ENCODE measurements around the gene EPN3.

The EPN3 gene

GRCh38 chr17:50529849-50530248 is 2.7 kb upstream of the EPN3 start:
- FAIRE-seq (no peak), DNase-seq (ENCODE audit: insufficient read length, low spot score) (no peak)
- TF ChIP-seq POLR2AphosphoS5 (IDR thresholded peaks at IDR 0.05; ENCODE audit: low read depth, low read length) (no peak), POLR2A (IDR thresholded peaks at IDR 0.05; ENCODE audit: low read depth, low read length) (no peak), PAX5 (IDR thresholded peaks at IDR 0.05; ENCODE audit: insufficient read depth, low read length, severe bottlenecking) (no peak), POU2F2 (IDR thresholded peaks at IDR 0.05; ENCODE audit: low read depth, low read length) (no peak), SPI1 (IDR thresholded peaks at IDR 0.05; ENCODE audit: low read depth, low read length) (no peak), TAF1 (IDR thresholded peaks at IDR 0.05; ENCODE audit: low read depth, low read length) (no peak)

GRCh38 chr17:50531428-50532025 is 1.0 kb upstream of the EPN3 start:
- FAIRE-seq (no peak), DNase-seq (ENCODE audit: insufficient read length, low spot score) (no peak)
- TF ChIP-seq POU2F2 (IDR thresholded peaks at IDR 0.05; ENCODE audit: low read depth, low read length), result no peak
- TF ChIP-seq POLR2A (IDR thresholded peaks at IDR 0.05; ENCODE audit: low read depth, low read length), result no peak
- no peak for TF ChIP-seq SPI1 (IDR thresholded peaks at IDR 0.05; ENCODE audit: low read depth, low read length)
- no peak for TF ChIP-seq PAX5 (IDR thresholded peaks at IDR 0.05; ENCODE audit: insufficient read depth, low read length, severe bottlenecking)
- no peak for TF ChIP-seq POLR2AphosphoS5 (IDR thresholded peaks at IDR 0.05; ENCODE audit: low read depth, low read length)
- no peak for TF ChIP-seq TAF1 (IDR thresholded peaks at IDR 0.05; ENCODE audit: low read depth, low read length)

- no peak for TF ChIP-seq POLR2A (IDR thresholded peaks at IDR 0.05; ENCODE audit: low read depth, low read length)
- TF ChIP-seq POU2F2 (IDR thresholded peaks at IDR 0.05; ENCODE audit: low read depth, low read length), result no peak
- TF ChIP-seq TAF1 (IDR thresholded peaks at IDR 0.05; ENCODE audit: low read depth, low read length), result no peak
- TF ChIP-seq POLR2AphosphoS5 (IDR thresholded peaks at IDR 0.05; ENCODE audit: low read depth, low read length), result no peak
- TF ChIP-seq SPI1 (IDR thresholded peaks at IDR 0.05; ENCODE audit: low read depth, low read length), result no peak
- no peak for TF ChIP-seq PAX5 (IDR thresholded peaks at IDR 0.05; ENCODE audit: insufficient read depth, low read length, severe bottlenecking)
- DNase-seq (ENCODE audit: insufficient read length, low spot score) (no peak), FAIRE-seq (no peak)
These were observed 650 bp downstream of the EPN3 start for GRCh38 chr17:50533185-50533584.

- FAIRE-seq (no peak), DNase-seq (ENCODE audit: insufficient read length, low spot score) (no peak)
- no peak for TF ChIP-seq TAF1 (IDR thresholded peaks at IDR 0.05; ENCODE audit: low read depth, low read length)
- TF ChIP-seq POLR2AphosphoS5 (IDR thresholded peaks at IDR 0.05; ENCODE audit: low read depth, low read length), result no peak
- TF ChIP-seq SPI1 (IDR thresholded peaks at IDR 0.05; ENCODE audit: low read depth, low read length), result no peak
- TF ChIP-seq POU2F2 (IDR thresholded peaks at IDR 0.05; ENCODE audit: low read depth, low read length), result no peak
- no peak for TF ChIP-seq PAX5 (IDR thresholded peaks at IDR 0.05; ENCODE audit: insufficient read depth, low read length, severe bottlenecking)
- TF ChIP-seq POLR2A (IDR thresholded peaks at IDR 0.05; ENCODE audit: low read depth, low read length), result no peak
These were observed 1.2 kb downstream of the EPN3 start for GRCh38 chr17:50533720-50534148.

GRCh38 chr17:50534222-50534978 is 1.9 kb downstream of the EPN3 start:
- no peak for FAIRE-seq
- TF ChIP-seq SPI1 (IDR thresholded peaks at IDR 0.05; ENCODE audit: low read depth, low read length) (no peak), POU2F2 (IDR thresholded peaks at IDR 0.05; ENCODE audit: low read depth, low read length) (no peak), POLR2A (IDR thresholded peaks at IDR 0.05; ENCODE audit: low read depth, low read length) (no peak), PAX5 (IDR thresholded peaks at IDR 0.05; ENCODE audit: insufficient read depth, low read length, severe bottlenecking) (no peak), POLR2AphosphoS5 (IDR thresholded peaks at IDR 0.05; ENCODE audit: low read depth, low read length) (no peak), TAF1 (IDR thresholded peaks at IDR 0.05; ENCODE audit: low read depth, low read length) (no peak)

GRCh38 chr17:50534979-50535326 is 2.4 kb downstream of the EPN3 start:
- TF ChIP-seq TAF1 (IDR thresholded peaks at IDR 0.05; ENCODE audit: low read depth, low read length), result no peak
- TF ChIP-seq SPI1 (IDR thresholded peaks at IDR 0.05; ENCODE audit: low read depth, low read length), result no peak
- no peak for TF ChIP-seq PAX5 (IDR thresholded peaks at IDR 0.05; ENCODE audit: insufficient read depth, low read length, severe bottlenecking)
- no peak for TF ChIP-seq POU2F2 (IDR thresholded peaks at IDR 0.05; ENCODE audit: low read depth, low read length)
- TF ChIP-seq POLR2AphosphoS5 (IDR thresholded peaks at IDR 0.05; ENCODE audit: low read depth, low read length), result no peak
- TF ChIP-seq POLR2A (IDR thresholded peaks at IDR 0.05; ENCODE audit: low read depth, low read length), result no peak
- no peak for DNase-seq (ENCODE audit: insufficient read length, low spot score)
- FAIRE-seq, result no peak

More at GRCh38 chr17:50534222-50534978, 1.9 kb downstream of the EPN3 start:
- no peak for DNase-seq (ENCODE audit: insufficient read length, low spot score)

- FAIRE-seq, result no peak
- no peak for TF ChIP-seq TAF1 (IDR thresholded peaks at IDR 0.05; ENCODE audit: low read depth, low read length)
- no peak for TF ChIP-seq SPI1 (IDR thresholded peaks at IDR 0.05; ENCODE audit: low read depth, low read length)
- DNase-seq (ENCODE audit: insufficient read length, low spot score), result no peak
These were observed 2.9 kb downstream of the EPN3 start for GRCh38 chr17:50535407-50535806.

GRCh38 chr17:50536683-50537646 is 4.4 kb downstream of the EPN3 start:
- FAIRE-seq, result no peak
- TF ChIP-seq TAF1 (IDR thresholded peaks at IDR 0.05; ENCODE audit: low read depth, low read length) (no peak), SPI1 (IDR thresholded peaks at IDR 0.05; ENCODE audit: low read depth, low read length) (no peak), POU2F2 (IDR thresholded peaks at IDR 0.05; ENCODE audit: low read depth, low read length) (no peak), POLR2AphosphoS5 (IDR thresholded peaks at IDR 0.05; ENCODE audit: low read depth, low read length) (no peak), POLR2A (IDR thresholded peaks at IDR 0.05; ENCODE audit: low read depth, low read length) (no peak), PAX5 (IDR thresholded peaks at IDR 0.05; ENCODE audit: insufficient read depth, low read length, severe bottlenecking) (no peak)
- DNase-seq (ENCODE audit: insufficient read length, low spot score), result no peak
